Epithelial cell of umbilical artery (primary cell): ENCODE results near the gene ZNF502. TPM values are rescaled to one million over a fixed set of nuclear protein-coding genes. Genes with fewer than 3 reads are reported as not detected.

Source experiments
- total RNA-seq: library from RNA; depleted of rRNA; stranded (reverse); fragments of >200 nt; gene quantifications from 2 replicates; pipeline ENCODE4 v1.2.3, GENCODE V29; 2014

The ZNF502 gene
- 3.6 and 3.9 TPM in 2 replicates for total RNA-seq

GRCh38 chr3:44712455-44713075, at the start of gene ZNF502:
ZNF502 (plus strand) TSS chr3:44712660; CDS start chr3:44720262, 7,602 bp downstream.

GRCh38 chr3:44729384-44729910, 17.0 kb downstream of the ZNF502 start, which contains the start of gene ZNF501:
ZNF501 (plus strand) TSS chr3:44729635; CDS start chr3:44734422, 4,787 bp downstream.

GRCh38 chr3:44761424-44762169, 49.1 kb downstream of the ZNF502 start, which contains the start of the genes KIAA1143 and KIF15:
KIAA1143 (minus strand) TSS chr3:44761619; CDS start chr3:44761602, 17 bp downstream.
KIF15 (plus strand) TSS chr3:44761794; CDS start chr3:44761866, 72 bp downstream.

Other genes with a start within 250 kb of the ZNF502 start
- 5.2 and 9.4 TPM in 2 replicates for gene ZNF445, start 235.0 kb upstream of the ZNF502 start, total RNA-seq
- gene ZKSCAN7, start 157.5 kb upstream of the ZNF502 start, total RNA-seq: 0.97 and 1.1 TPM in 2 replicates
- gene ZNF660, start 127.7 kb upstream of the ZNF502 start, total RNA-seq: 0.61 and 0.65 TPM in 2 replicates
- 8.8 and 10.6 TPM in 2 replicates for gene ZNF197, start 87.6 kb upstream of the ZNF502 start, total RNA-seq
- gene ZNF35, start 63.9 kb upstream of the ZNF502 start, total RNA-seq: 15.8 and 21.4 TPM in 2 replicates
- 3.2 and 5.8 TPM in 2 replicates for gene ZNF501, start 17.0 kb downstream of the ZNF502 start, total RNA-seq
- 16.2 and 18.8 TPM in 2 replicates for gene KIAA1143, start 49.0 kb downstream of the ZNF502 start, total RNA-seq
- gene KIF15, start 49.1 kb downstream of the ZNF502 start, total RNA-seq: 15.3 and 19.9 TPM in 2 replicates
- 11.9 and 12.0 TPM in 2 replicates for gene TMEM42, start 149.3 kb downstream of the ZNF502 start, total RNA-seq
- gene TGM4, start 161.9 kb downstream of the ZNF502 start, total RNA-seq: 0.15 TPM in 1 of 2 replicates, not detected in the other